GM12864 (cell line): ENCODE measurements around the gene SLITRK1.

ENCODE experiments used
- DNase-seq: peaks from one replicate; pipeline ENCODE4 v3.0.0-alpha.2; 2011; ENCODE audit warnings: low read depth
- H3K4me3 ChIP-seq: 2 replicates; pipeline ENCODE4 v1.5.1; 2011; ENCODE audit warnings: mild to moderate bottlenecking, low read depth, low read length, control low read depth
- CTCF ChIP-seq: IDR thresholded peaks from 2 replicates; pipeline ENCODE4 v1.5.1; 2011; ENCODE audit warnings: low read depth, mild to moderate bottlenecking, moderate library complexity, low read length, control low read depth, inconsistent platforms; ENCODE audit errors: missing control alignments

Gene SLITRK1

GRCh38 chr13:83880275-83881139 is 1.8 kb downstream of the SLITRK1 start:
- no peak for DNase-seq
- H3K4me3 ChIP-seq, result no peak overlapping the region
- no peak for TF ChIP-seq CTCF

- no peak for TF ChIP-seq CTCF
- no peak overlapping the region for H3K4me3 ChIP-seq
- no peak for DNase-seq
These were observed 2.7 kb downstream of the SLITRK1 start for GRCh38 chr13:83879431-83880171.

- no peak for DNase-seq
- H3K4me3 ChIP-seq, result no peak overlapping the region
These were observed 3.4 kb downstream of the SLITRK1 start for GRCh38 chr13:83878691-83879430.

GRCh38 chr13:83877651-83878355 is 4.5 kb downstream of the SLITRK1 start:
- no peak for DNase-seq
- no peak for TF ChIP-seq CTCF
- H3K4me3 ChIP-seq, result no peak overlapping the region

More at GRCh38 chr13:83878691-83879430, 3.4 kb downstream of the SLITRK1 start:
- TF ChIP-seq CTCF, result no peak

- no peak for TF ChIP-seq CTCF
- no peak for DNase-seq
- no peak overlapping the region for H3K4me3 ChIP-seq
These were observed 5.7 kb downstream of the SLITRK1 start for GRCh38 chr13:83876546-83876945.

- DNase-seq, result no peak
- TF ChIP-seq CTCF, result no peak
- no peak overlapping the region for H3K4me3 ChIP-seq
These were observed 14.6 kb downstream of the SLITRK1 start for GRCh38 chr13:83867708-83868107.
